Vagina (tissue), 2 donors: ENCODE data around the gene LPP.

ENCODE experiments used
- POLR2A ChIP-seq, 2 donors: fragments of 450-650 bp; IDR thresholded peaks; one replicate each; pipeline ENCODE4 v1.6.1; 2017; ENCODE audit warnings: antibody characterized with exemption in 2 of 2, mild to moderate bottlenecking in 2 of 2, moderate library complexity in 2 of 2
- TF ChIP-seq, protein P1 (sequence below), 3 experiments: fragments of 450-650 bp in 2 of 3; fragments of 200-600 bp in 1 of 3; sonication (generic) in 1 of 3; IDR thresholded peaks; one replicate each; pipeline ENCODE4 v1.5.1; 2017 to 2019; ENCODE audit warnings: antibody characterized with exemption in 3 of 3, mild to moderate bottlenecking in 2 of 3, moderate library complexity in 2 of 3

DNA sequence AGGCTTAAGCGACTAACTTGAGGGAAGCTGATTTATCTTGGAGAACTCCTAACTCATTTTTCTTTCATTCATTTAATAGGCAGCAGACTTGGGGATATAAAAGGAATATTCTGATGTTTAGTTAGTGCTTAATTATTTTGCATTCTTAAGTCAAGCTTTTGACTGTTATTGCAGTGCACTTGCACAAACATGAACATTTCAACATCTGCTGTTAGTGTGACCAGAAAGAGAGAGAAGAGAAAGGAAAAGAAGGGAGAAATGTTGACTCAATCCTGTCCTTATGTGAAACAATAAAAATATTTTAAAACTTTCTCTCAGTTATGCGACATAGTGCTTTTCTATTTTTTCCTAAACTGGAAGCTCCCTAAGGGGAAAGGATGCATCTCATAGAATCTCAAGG lies 507.8 kb downstream of the LPP start:
- TF ChIP-seq, protein P1, sequence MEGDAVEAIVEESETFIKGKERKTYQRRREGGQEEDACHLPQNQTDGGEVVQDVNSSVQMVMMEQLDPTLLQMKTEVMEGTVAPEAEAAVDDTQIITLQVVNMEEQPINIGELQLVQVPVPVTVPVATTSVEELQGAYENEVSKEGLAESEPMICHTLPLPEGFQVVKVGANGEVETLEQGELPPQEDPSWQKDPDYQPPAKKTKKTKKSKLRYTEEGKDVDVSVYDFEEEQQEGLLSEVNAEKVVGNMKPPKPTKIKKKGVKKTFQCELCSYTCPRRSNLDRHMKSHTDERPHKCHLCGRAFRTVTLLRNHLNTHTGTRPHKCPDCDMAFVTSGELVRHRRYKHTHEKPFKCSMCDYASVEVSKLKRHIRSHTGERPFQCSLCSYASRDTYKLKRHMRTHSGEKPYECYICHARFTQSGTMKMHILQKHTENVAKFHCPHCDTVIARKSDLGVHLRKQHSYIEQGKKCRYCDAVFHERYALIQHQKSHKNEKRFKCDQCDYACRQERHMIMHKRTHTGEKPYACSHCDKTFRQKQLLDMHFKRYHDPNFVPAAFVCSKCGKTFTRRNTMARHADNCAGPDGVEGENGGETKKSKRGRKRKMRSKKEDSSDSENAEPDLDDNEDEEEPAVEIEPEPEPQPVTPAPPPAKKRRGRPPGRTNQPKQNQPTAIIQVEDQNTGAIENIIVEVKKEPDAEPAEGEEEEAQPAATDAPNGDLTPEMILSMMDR (IDR thresholded peaks at IDR 0.05) = no peak
- no peak for TF ChIP-seq POLR2A (IDR thresholded peaks at IDR 0.05)
